MM.1S (cell line): ENCODE measurements around the gene COLEC12.

Experiments used
- DNase-seq: peaks from one replicate; pipeline ENCODE4 v3.0.0-alpha.2; 2015
- H2AFZ ChIP-seq: fragments of 300-600 bp; sonication (generic); 2 replicates; pipeline ENCODE4 v1.6.0; 2016; ENCODE audit warnings: antibody characterized with exemption, low read length
- H3F3A ChIP-seq: fragments of 300-600 bp; sonication (generic); 2 replicates; pipeline ENCODE4 v1.6.1; 2016; ENCODE audit warnings: mild to moderate bottlenecking, antibody characterized with exemption, low read length, moderate library complexity, mixed read lengths; ENCODE audit not compliant: insufficient read depth
- H3K27ac ChIP-seq: fragments of 300-600 bp; sonication (generic); 2 replicates; pipeline ENCODE4 v1.5.1; 2016; ENCODE audit warnings: mild to moderate bottlenecking, low read length
- H3K27me3 ChIP-seq: fragments of 300-600 bp; sonication (generic); replicated peaks from 2 replicates; pipeline ENCODE4 v1.6.0; 2016; ENCODE audit warnings: low read length; ENCODE audit not compliant: insufficient read depth
- H3K36me3 ChIP-seq: fragments of 300-600 bp; sonication (generic); replicated peaks from 2 replicates; pipeline ENCODE4 v1.6.1; 2016; ENCODE audit warnings: mild to moderate bottlenecking, low read length, mixed read lengths; ENCODE audit not compliant: insufficient read depth
- H3K4me1 ChIP-seq: fragments of 300-600 bp; sonication (generic); 2 replicates; pipeline ENCODE4 v1.6.1; 2016; ENCODE audit warnings: low read length, mixed read lengths
- H3K4me2 ChIP-seq: fragments of 300-600 bp; sonication (generic); 2 replicates; pipeline ENCODE4 v1.6.0; 2016; ENCODE audit warnings: low read depth, low read length
- H3K4me3 ChIP-seq: fragments of 300-600 bp; sonication (generic); 2 replicates; pipeline ENCODE4 v1.5.1; 2016; ENCODE audit warnings: low read length, mixed read lengths
- H3K79me2 ChIP-seq: fragments of 300-600 bp; sonication (generic); 2 replicates; pipeline ENCODE4 v1.6.1; 2016; ENCODE audit warnings: mixed run types, low read length, mixed read lengths
- H3K9ac ChIP-seq: fragments of 300-600 bp; sonication (generic); 2 replicates; pipeline ENCODE4 v1.6.1; 2016; ENCODE audit warnings: low read length, mixed read lengths
- H3K9me2 ChIP-seq: fragments of 300-600 bp; sonication (generic); replicated peaks from 2 replicates; pipeline ENCODE4 v1.6.1; 2016; ENCODE audit warnings: mild to moderate bottlenecking, low read length, mixed read lengths; ENCODE audit not compliant: insufficient read depth
- H3K9me3 ChIP-seq: fragments of 300-600 bp; sonication (generic); replicated peaks from 2 replicates; pipeline ENCODE4 v1.6.1; 2016; ENCODE audit warnings: mild to moderate bottlenecking, low read length, mixed read lengths; ENCODE audit not compliant: insufficient read depth
- H4K20me1 ChIP-seq: fragments of 300-600 bp; sonication (generic); 2 replicates; pipeline ENCODE4 v1.6.1; 2016; ENCODE audit warnings: mild to moderate bottlenecking, low read length, moderate library complexity, mixed read lengths; ENCODE audit not compliant: insufficient read depth
- CTCF ChIP-seq: fragments of 300-600 bp; sonication (generic); IDR thresholded peaks from 2 replicates; pipeline ENCODE4 v1.5.1; 2016; ENCODE audit warnings: antibody characterized with exemption, low read length, mixed read lengths
- EZH2 ChIP-seq: fragments of 300-600 bp; sonication (generic); optimal IDR thresholded peaks from 2 replicates; pipeline ENCODE3; 2017; ENCODE audit warnings: low read depth, mild to moderate bottlenecking, antibody characterized with exemption, low read length, mixed read lengths
- EZH2phosphoT487 ChIP-seq: fragments of 300-600 bp; sonication (generic); IDR thresholded peaks from 2 replicates; pipeline ENCODE4 v1.6.1; 2018; ENCODE audit warnings: antibody characterized with exemption, low read length

Gene COLEC12

GRCh38 chr18:435940-436339, 64.6 kb downstream of the COLEC12 start:
- TF ChIP-seq EZH2 (no peak), EZH2phosphoT487 (no peak), CTCF (no peak)
- no peak overlapping the region for H3K4me3 ChIP-seq
- no peaks in the 10 kb centered on the region for H4K20me1 ChIP-seq
- DNase-seq, result no peak
- no peaks in the 10 kb centered on the region for H3K9me2 ChIP-seq
- no peak overlapping the region for H2AFZ ChIP-seq
- H3K9ac ChIP-seq, result no peak overlapping the region
- no peak overlapping the region for H3K27ac ChIP-seq
- no peaks in the 10 kb centered on the region for H3F3A ChIP-seq
- no peak overlapping the region for H3K4me2 ChIP-seq
- no peaks in the 10 kb centered on the region; the same call in 1 of the 2 replicates for H3K9me3 ChIP-seq
- no peaks in the 10 kb centered on the region for H3K4me1 ChIP-seq
- no peaks in the 10 kb centered on the region for H3K79me2 ChIP-seq
- H3K36me3 ChIP-seq, result no peaks in the 10 kb centered on the region
- no peaks in the 10 kb centered on the region for H3K27me3 ChIP-seq

GRCh38 chr18:434410-434809, 66.1 kb downstream of the COLEC12 start:
- DNase-seq, result no peak
- no peak overlapping the region for H3K27ac ChIP-seq

GRCh38 chr18:433960-434359, 66.5 kb downstream of the COLEC12 start:
- no peaks in the 10 kb centered on the region for H3K27me3 ChIP-seq
- no peaks in the 10 kb centered on the region for H3K4me1 ChIP-seq
- H3F3A ChIP-seq, result no peaks in the 10 kb centered on the region
- no peak overlapping the region for H3K9ac ChIP-seq
- DNase-seq, result no peak
- TF ChIP-seq CTCF (no peak), EZH2 (no peak), EZH2phosphoT487 (no peak)
- no peaks in the 10 kb centered on the region; the same call in 1 of the 2 replicates for H3K9me3 ChIP-seq
- no peaks in the 10 kb centered on the region for H3K9me2 ChIP-seq
- no peaks in the 10 kb centered on the region for H4K20me1 ChIP-seq
- no peaks in the 10 kb centered on the region for H3K79me2 ChIP-seq
- no peak overlapping the region for H2AFZ ChIP-seq
- H3K27ac ChIP-seq, result no peak overlapping the region
- no peak overlapping the region for H3K4me2 ChIP-seq
- no peak overlapping the region for H3K4me3 ChIP-seq
- H3K36me3 ChIP-seq, result no peaks in the 10 kb centered on the region

More at GRCh38 chr18:434410-434809, 66.1 kb downstream of the COLEC12 start:
- H3K36me3 ChIP-seq, result no peaks in the 10 kb centered on the region
- H3K9me2 ChIP-seq, result no peaks in the 10 kb centered on the region
- no peaks in the 10 kb centered on the region for H3K4me1 ChIP-seq
- no peaks in the 10 kb centered on the region; the same call in 1 of the 2 replicates for H3K9me3 ChIP-seq
- no peaks in the 10 kb centered on the region for H3K27me3 ChIP-seq
- no peak overlapping the region for H3K4me2 ChIP-seq
- no peak overlapping the region for H2AFZ ChIP-seq
- no peak overlapping the region for H3K4me3 ChIP-seq
- H3F3A ChIP-seq, result no peaks in the 10 kb centered on the region
- H3K9ac ChIP-seq, result no peak overlapping the region
- TF ChIP-seq EZH2, result no peak
- no peaks in the 10 kb centered on the region for H4K20me1 ChIP-seq
- H3K79me2 ChIP-seq, result no peaks in the 10 kb centered on the region

- Histone ChIP-seq H3K27ac (no peak overlapping the region), H3K4me2 (no peak overlapping the region)
Observed at GRCh38 chr18:433298-433697, 67.2 kb downstream of the COLEC12 start.

More at GRCh38 chr18:433298-433697, 67.2 kb downstream of the COLEC12 start:
- no peaks in the 10 kb centered on the region for H4K20me1 ChIP-seq
- no peaks in the 10 kb centered on the region for H3K9me2 ChIP-seq
- no peaks in the 10 kb centered on the region for H3K36me3 ChIP-seq
- no peak overlapping the region for H3K9ac ChIP-seq
- no peaks in the 10 kb centered on the region; the same call in 1 of the 2 replicates for H3K9me3 ChIP-seq
- H3K27me3 ChIP-seq, result no peaks in the 10 kb centered on the region
- no peaks in the 10 kb centered on the region for H3K79me2 ChIP-seq
- H2AFZ ChIP-seq, result no peak overlapping the region
- no peak overlapping the region for H3K4me3 ChIP-seq
- H3F3A ChIP-seq, result no peaks in the 10 kb centered on the region
- TF ChIP-seq CTCF (no peak), EZH2phosphoT487 (no peak), EZH2 (no peak)
- H3K4me1 ChIP-seq, result no peaks in the 10 kb centered on the region
- DNase-seq, result no peak
